ENCODE results near the gene KRTAP5-10. TPM values are rescaled to one million over a fixed set of nuclear protein-coding genes. Genes with fewer than 3 reads are reported as not detected.
"Not testable (repeated sequence)": the region's sequence is repeated elsewhere in the genome, so short reads cannot be mapped to it uniquely, and the experiment has no call there.

The KRTAP5-10 gene
- total and polyA plus RNA-seq, 2 of the 8 experiments (the other 6 are each of a cell fraction or from before 2014, with no cell fraction given), result 0.12 TPM; not detected in 1

DNA sequence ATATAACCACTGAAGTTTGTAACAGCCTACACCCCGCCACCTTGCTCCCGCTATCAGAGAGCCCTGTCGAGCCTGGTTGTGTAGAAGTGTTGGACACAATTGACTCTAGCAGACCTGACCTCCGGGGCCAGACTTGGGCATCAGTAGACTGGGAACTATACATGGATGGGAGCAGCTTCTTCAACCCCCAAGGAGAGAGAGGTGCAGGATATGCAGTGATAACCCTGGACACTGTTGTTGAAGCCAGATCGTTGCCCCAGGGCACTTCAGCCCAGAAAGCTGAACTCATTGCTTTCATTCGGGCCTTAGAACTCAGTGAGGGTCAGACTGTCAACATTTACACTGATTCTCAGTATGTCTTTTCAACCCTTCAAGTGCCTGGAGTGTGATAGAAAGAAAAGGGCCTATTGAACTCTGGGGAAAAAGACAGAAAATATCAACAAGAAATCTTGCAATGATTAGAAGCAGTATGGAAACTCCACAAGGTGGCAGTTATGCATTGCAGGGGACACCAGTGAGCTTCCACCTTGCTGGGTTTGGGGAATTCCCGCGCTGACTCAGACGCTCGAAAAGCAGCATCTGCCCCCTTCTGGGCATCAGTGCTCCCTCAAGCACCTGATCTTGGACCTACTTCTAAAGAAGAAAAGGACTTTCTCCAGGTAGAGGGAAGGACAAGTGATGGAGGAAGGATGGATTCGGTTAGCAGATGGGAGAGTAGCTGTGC lies 23.6 kb downstream of the KRTAP5-10 start:
- H3K79me1 ChIP-seq (ENCODE audit: low read depth, low read length); H3K27ac ChIP-seq (ENCODE audit: low read depth, low read length); H3K4me2 ChIP-seq (ENCODE audit: insufficient read depth in 1 of 2, low read depth in 2 of 2, low read length in 2 of 2); H3K36me3 ChIP-seq (ENCODE audit: control insufficient read depth in 2 of 4, insufficient read depth in 4 of 4, low read length in 3 of 4); H3K18ac ChIP-seq (ENCODE audit: extremely low read depth, low read length); H3K4me3 ChIP-seq (ENCODE audit: extremely low read depth in 1 of 4, insufficient read depth in 2 of 4, low read depth in 3 of 4, low read length in 4 of 4); H2AK5ac ChIP-seq (ENCODE audit: low read depth, low read length); H4K8ac ChIP-seq (ENCODE audit: extremely low read depth, insufficient read depth, low read length); H3K79me2 ChIP-seq (ENCODE audit: control insufficient read depth in 1 of 2, insufficient read depth in 2 of 2, low read length in 2 of 2); H4K5ac ChIP-seq (ENCODE audit: insufficient read length, low read depth, low read length); H3K14ac ChIP-seq (ENCODE audit: insufficient read length); H2BK20ac ChIP-seq (ENCODE audit: low read length); H4K91ac ChIP-seq (replicated peaks; ENCODE audit: insufficient read length, low read length); H2BK5ac ChIP-seq (ENCODE audit: low read depth, low read length); H3K9me3 ChIP-seq (ENCODE audit: insufficient read depth in 2 of 2, low read depth in 1 of 2, low read length in 1 of 2); H3K9ac ChIP-seq (replicated peaks in 1 of 4; ENCODE audit: extremely low read depth in 1 of 4, low read depth in 3 of 4, low read length in 3 of 4); POLR2A ChIA-PET (ENCODE audit: partially characterized antibody); H4K20me1 ChIP-seq (replicated peaks in 1 of 2; ENCODE audit: control insufficient read depth in 1 of 2, insufficient read depth in 2 of 2, low read length in 2 of 2); H3K56ac ChIP-seq (replicated peaks; ENCODE audit: insufficient read length, low read depth, low read length); H3K27me3 ChIP-seq (replicated peaks in 1 of 4; ENCODE audit: control insufficient read depth in 3 of 4, extremely low read depth in 1 of 4, insufficient read depth in 3 of 4, low read length in 3 of 4); H2BK120ac ChIP-seq (replicated peaks; ENCODE audit: low read depth, low read length); H3K4ac ChIP-seq (replicated peaks; ENCODE audit: insufficient read length, low read depth, low read length); H2BK15ac ChIP-seq (ENCODE audit: low read length); DNase-seq (ENCODE audit: low read depth in 1 of 2, low spot score in 2 of 2); H3K23ac ChIP-seq (ENCODE audit: insufficient read length); H3K23me2 ChIP-seq (ENCODE audit: low read depth, low read length); H2BK12ac ChIP-seq (ENCODE audit: low read depth, low read length); FAIRE-seq; H3K4me1 ChIP-seq (replicated peaks in 1 of 4; ENCODE audit: control insufficient read depth in 3 of 4, insufficient read depth in 4 of 4, low read length in 3 of 4): not testable (repeated sequence)
- 0 out of 2 replicates have a peak overlapping the region, but pooled peaks have one; percentile 76 for H2AFZ ChIP-seq (ENCODE audit: low read length)
- CTCF ChIA-PET (ENCODE audit: partially characterized antibody), result interaction anchor here (1.2 to 1.6 kb wide), 3 partner anchors 9 to 475 kb away, joined by 3 to 6 read pairs (median 4); no protein-coding TSS in a partner anchor
- TF ChIP-seq, protein P1, sequence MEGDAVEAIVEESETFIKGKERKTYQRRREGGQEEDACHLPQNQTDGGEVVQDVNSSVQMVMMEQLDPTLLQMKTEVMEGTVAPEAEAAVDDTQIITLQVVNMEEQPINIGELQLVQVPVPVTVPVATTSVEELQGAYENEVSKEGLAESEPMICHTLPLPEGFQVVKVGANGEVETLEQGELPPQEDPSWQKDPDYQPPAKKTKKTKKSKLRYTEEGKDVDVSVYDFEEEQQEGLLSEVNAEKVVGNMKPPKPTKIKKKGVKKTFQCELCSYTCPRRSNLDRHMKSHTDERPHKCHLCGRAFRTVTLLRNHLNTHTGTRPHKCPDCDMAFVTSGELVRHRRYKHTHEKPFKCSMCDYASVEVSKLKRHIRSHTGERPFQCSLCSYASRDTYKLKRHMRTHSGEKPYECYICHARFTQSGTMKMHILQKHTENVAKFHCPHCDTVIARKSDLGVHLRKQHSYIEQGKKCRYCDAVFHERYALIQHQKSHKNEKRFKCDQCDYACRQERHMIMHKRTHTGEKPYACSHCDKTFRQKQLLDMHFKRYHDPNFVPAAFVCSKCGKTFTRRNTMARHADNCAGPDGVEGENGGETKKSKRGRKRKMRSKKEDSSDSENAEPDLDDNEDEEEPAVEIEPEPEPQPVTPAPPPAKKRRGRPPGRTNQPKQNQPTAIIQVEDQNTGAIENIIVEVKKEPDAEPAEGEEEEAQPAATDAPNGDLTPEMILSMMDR (IDR thresholded peaks at IDR 0.05; ENCODE audit: control extremely low read depth in 1 of 3, insufficient read depth in 1 of 3, low read depth in 1 of 3, low read length in 3 of 3), result peak; percentile 24 to 50 (median 43)
- TF ChIP-seq, protein P2, sequence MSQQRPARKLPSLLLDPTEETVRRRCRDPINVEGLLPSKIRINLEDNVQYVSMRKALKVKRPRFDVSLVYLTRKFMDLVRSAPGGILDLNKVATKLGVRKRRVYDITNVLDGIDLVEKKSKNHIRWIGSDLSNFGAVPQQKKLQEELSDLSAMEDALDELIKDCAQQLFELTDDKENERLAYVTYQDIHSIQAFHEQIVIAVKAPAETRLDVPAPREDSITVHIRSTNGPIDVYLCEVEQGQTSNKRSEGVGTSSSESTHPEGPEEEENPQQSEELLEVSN (IDR thresholded peaks at IDR 0.05), result 0 out of 2 replicates have a peak, but pooled peaks have one; percentile 17
- peak; percentile 27 to 44; a peak in 3 of 4 replicates for TF ChIP-seq RAD21 (IDR thresholded peaks at IDR 0.05 in 1 of 2, conservative IDR thresholded peaks at IDR 0.05 in 1 of 2; ENCODE audit: low read depth in 2 of 2, low read length in 2 of 2)
- 61% methylated on average over 11 of the region's 11 CpGs; no CpG with 5 or more reads in 1 of the 2 experiments for WGBS, 2 experiments (ENCODE audit: extremely low coverage in 1 of 2, insufficient coverage in 1 of 2, insufficient read length in 1 of 2, insufficient replicate concordance in 2 of 2, low coverage in 1 of 2, low lambda C conversion rate in 2 of 2, missing lambda C conversion rate in 1 of 2)
